ENCODE measurements around the gene CLDND2. TPM values are rescaled to one million over a fixed set of nuclear protein-coding genes. Genes with fewer than 3 reads are reported as not detected.

Gene CLDND2
- total RNA-seq, 2 experiments from 2014 or later = 1.9 TPM; not detected in 1

GRCh38 chr19:51357952-51358351 lies 10.9 kb downstream of the CLDND2 start:
- ChIA-PET POLR2A (no interaction called here), CTCF (ENCODE audit: unreplicated experiment) (interaction anchor here (1.0 kb wide), 1 partner anchor 18 kb away, joined by 4 read pairs; no protein-coding TSS in a partner anchor)
- Histone ChIP-seq H3K79me2 (ENCODE audit: insufficient read depth, low read depth, low read length) (no peaks in the 10 kb centered on the region), H3K4me3 (ENCODE audit: low read depth, low read length, poor library complexity, severe bottlenecking) (no peak overlapping the region), H3K4me1 (ENCODE audit: insufficient read depth, low read length, poor library complexity, severe bottlenecking) (peaks cover 11% of the 10 kb centered on the region), H3K36me3 (ENCODE audit: insufficient read depth, low read length) (no peaks in the 10 kb centered on the region), H3K4me2 (ENCODE audit: low read length) (no peak overlapping the region), H3K9me2 (ENCODE audit: insufficient read depth, low read length) (no peaks in the 10 kb centered on the region), H3K27ac (ENCODE audit: low read depth, low read length, poor library complexity, severe bottlenecking) (no peak overlapping the region), H4K20me1 (ENCODE audit: insufficient read depth, low read length) (no peaks in the 10 kb centered on the region), H3K9me3 (ENCODE audit: low read length) (no peaks in the 10 kb centered on the region), H2AFZ (ENCODE audit: low read length) (no peak overlapping the region)
- TF ChIP-seq CTCF (conservative IDR thresholded peaks at IDR 0.05; ENCODE audit: low read length) (no peak), EZH2phosphoT487 (IDR thresholded peaks at IDR 0.05; ENCODE audit: borderline replicate concordance, low read depth, low read length) (no peak)
- BruUV-seq (replicated peaks) = no TSS peak
- intact Hi-C loops (cut with micrococcal nuclease; ENCODE audit: unreplicated experiment) = no loop called here
- no peak for DNase-seq (ENCODE audit: low spot score)

GRCh38 chr19:51356159-51356801 lies 12.5 kb downstream of the CLDND2 start:
- H4K20me1 ChIP-seq (ENCODE audit: insufficient read depth, low read length) = no peaks in the 10 kb centered on the region
- POLR2A ChIA-PET = no interaction called here
- no peaks in the 10 kb centered on the region for H3K79me2 ChIP-seq (ENCODE audit: insufficient read depth, low read depth, low read length)
- H3K9me3 ChIP-seq (ENCODE audit: low read length) = no peaks in the 10 kb centered on the region
- CTCF ChIA-PET (ENCODE audit: unreplicated experiment) = no interaction called here
- no peak overlapping the region for H3K4me3 ChIP-seq (ENCODE audit: low read depth, low read length, poor library complexity, severe bottlenecking)
- H2AFZ ChIP-seq (ENCODE audit: low read length) = no peak overlapping the region
- DNase-seq (ENCODE audit: low spot score) = no peak
- no peak for TF ChIP-seq CTCF (conservative IDR thresholded peaks at IDR 0.05; ENCODE audit: low read length)
- no peak for TF ChIP-seq EZH2phosphoT487 (IDR thresholded peaks at IDR 0.05; ENCODE audit: borderline replicate concordance, low read depth, low read length)
- BruUV-seq (replicated peaks) = no TSS peak
- H3K36me3 ChIP-seq (ENCODE audit: insufficient read depth, low read length) = no peaks in the 10 kb centered on the region
- intact Hi-C loops (cut with micrococcal nuclease; ENCODE audit: unreplicated experiment) = no loop called here
- H3K9me2 ChIP-seq (ENCODE audit: insufficient read depth, low read length) = no peaks in the 10 kb centered on the region
- no peak overlapping the region for H3K27ac ChIP-seq (ENCODE audit: low read depth, low read length, poor library complexity, severe bottlenecking)
- H3K4me1 ChIP-seq (ENCODE audit: insufficient read depth, low read length, poor library complexity, severe bottlenecking) = no peaks in the 10 kb centered on the region
- no peak overlapping the region for H3K4me2 ChIP-seq (ENCODE audit: low read length)

GRCh38 chr19:51354742-51355148 lies 14.1 kb downstream of the CLDND2 start:
- DNase-seq (ENCODE audit: low spot score) = no peak
- no peaks in the 10 kb centered on the region for H3K4me1 ChIP-seq (ENCODE audit: insufficient read depth, low read length, poor library complexity, severe bottlenecking)
- no peaks in the 10 kb centered on the region for H3K9me3 ChIP-seq (ENCODE audit: low read length)
- H3K9me2 ChIP-seq (ENCODE audit: insufficient read depth, low read length) = no peaks in the 10 kb centered on the region
- H3K79me2 ChIP-seq (ENCODE audit: insufficient read depth, low read depth, low read length) = no peaks in the 10 kb centered on the region
- no peak overlapping the region for H2AFZ ChIP-seq (ENCODE audit: low read length)
- CTCF ChIA-PET (ENCODE audit: unreplicated experiment) = no interaction called here
- H3K36me3 ChIP-seq (ENCODE audit: insufficient read depth, low read length) = no peaks in the 10 kb centered on the region
- BruUV-seq (replicated peaks) = no TSS peak
- no peak overlapping the region for H3K4me2 ChIP-seq (ENCODE audit: low read length)
- H3K4me3 ChIP-seq (ENCODE audit: low read depth, low read length, poor library complexity, severe bottlenecking) = no peak overlapping the region
- POLR2A ChIA-PET = interaction anchor here (0.8 kb wide), 1 partner anchor 12 kb away, joined by 3 read pairs; no protein-coding TSS in a partner anchor
- H4K20me1 ChIP-seq (ENCODE audit: insufficient read depth, low read length) = no peaks in the 10 kb centered on the region
- intact Hi-C loops (cut with micrococcal nuclease; ENCODE audit: unreplicated experiment) = no loop called here
- H3K27ac ChIP-seq (ENCODE audit: low read depth, low read length, poor library complexity, severe bottlenecking) = no peak overlapping the region
- TF ChIP-seq CTCF (conservative IDR thresholded peaks at IDR 0.05; ENCODE audit: low read length) (no peak), EZH2phosphoT487 (IDR thresholded peaks at IDR 0.05; ENCODE audit: borderline replicate concordance, low read depth, low read length) (no peak)
